Retinal pigment epithelial cell (primary cell): ENCODE data around the gene LEPROT.
A peak's percentile ranks its signal among the peaks of the same experiment; 100 is the strongest.

ENCODE experiments used
- DNase-seq: peaks from one replicate; pipeline ENCODE4 v3.0.0-alpha.2; 2010; ENCODE audit warnings: low read depth
- H3K4me3 ChIP-seq: 2 replicates; pipeline ENCODE4 v1.5.1; 2011; ENCODE audit warnings: mild to moderate bottlenecking, low read length, control low read depth, moderate library complexity
- CTCF ChIP-seq: conservative IDR thresholded peaks from 2 replicates; pipeline ENCODE4 v1.5.1; 2011; ENCODE audit warnings: low read depth, low read length, control low read depth, inconsistent platforms

The LEPROT gene

GRCh38 chr1:65429078-65429477 lies 8.6 kb downstream of the LEPROT start:
- no peak overlapping the region for H3K4me3 ChIP-seq
- TF ChIP-seq CTCF: no peak
- DNase-seq: no peak

DNA sequence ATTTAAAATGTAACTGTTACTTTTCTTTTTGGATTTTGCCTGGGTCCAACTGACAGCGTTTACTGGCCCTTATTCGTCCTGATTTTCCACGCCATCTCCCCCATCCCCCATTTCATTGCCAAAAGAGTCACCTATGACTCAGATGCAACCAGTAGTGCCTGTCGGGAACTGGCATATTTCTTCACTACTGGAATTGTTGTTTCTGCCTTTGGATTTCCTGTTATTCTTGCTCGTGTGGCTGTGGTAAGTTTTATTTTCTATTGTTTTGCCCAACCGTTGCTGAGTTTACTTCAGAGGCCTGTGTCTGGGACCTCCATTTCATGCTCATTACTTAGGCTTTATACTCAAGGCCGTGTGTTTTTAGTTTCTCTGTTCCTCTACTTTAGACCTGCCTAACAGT lies 9.3 kb downstream of the LEPROT start:
- TF ChIP-seq CTCF: no peak
- peak; percentile 62 for DNase-seq
- no peak overlapping the region for H3K4me3 ChIP-seq

- DNase-seq: no peak
- TF ChIP-seq CTCF: peak; percentile 61
- no peak overlapping the region for H3K4me3 ChIP-seq
Measured at GRCh38 chr1:65431111-65431705, 10.7 kb downstream of the LEPROT start.

DNA sequence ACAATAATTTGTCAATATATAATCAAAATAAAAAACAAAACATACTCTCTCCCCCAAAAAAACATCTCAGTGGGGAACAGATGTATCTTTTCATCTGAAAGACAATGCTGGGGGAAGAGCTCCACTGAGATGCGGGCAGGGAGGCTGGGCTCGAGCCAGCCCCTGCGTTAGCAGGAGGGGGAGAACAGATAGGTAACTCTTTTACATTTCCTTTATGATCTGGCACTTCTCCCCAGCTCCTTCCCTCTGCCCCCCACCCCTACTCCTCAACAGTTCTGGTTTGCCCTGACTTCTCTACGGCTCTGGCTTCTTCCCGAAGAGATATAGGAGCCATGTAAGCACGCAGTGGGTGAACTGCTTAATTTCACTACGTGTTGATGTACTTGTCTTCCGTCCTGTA lies 12.4 kb downstream of the LEPROT start:
- no peak for TF ChIP-seq CTCF
- DNase-seq: no peak

GRCh38 chr1:65434255-65434654 lies 13.8 kb downstream of the LEPROT start:
- TF ChIP-seq CTCF: no peak
- DNase-seq: no peak
- no peak overlapping the region for H3K4me3 ChIP-seq

More for the DNA sequence above, 12.4 kb downstream of the LEPROT start:
- no peak overlapping the region for H3K4me3 ChIP-seq

DNA sequence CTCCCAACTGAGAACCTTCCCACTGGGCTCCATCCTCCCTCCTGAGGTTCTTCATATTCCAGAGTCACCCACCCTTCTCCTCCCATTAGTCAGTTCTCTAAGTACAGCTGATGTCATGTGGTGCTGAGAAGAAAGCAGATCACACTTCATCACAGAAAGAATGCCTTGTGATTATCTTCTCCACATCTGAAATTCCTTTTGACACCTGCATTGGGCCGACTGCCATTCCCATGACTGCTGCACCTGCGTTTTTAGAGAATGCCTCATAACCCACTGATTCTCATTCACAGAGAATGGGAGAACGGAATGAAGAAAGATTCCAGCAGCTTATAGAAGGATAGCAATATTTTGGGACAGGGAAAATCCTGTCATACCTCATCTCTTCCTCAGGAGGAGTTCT lies 14.3 kb downstream of the LEPROT start:
- H3K4me3 ChIP-seq: no peak overlapping the region

More for the DNA sequence above, 14.3 kb downstream of the LEPROT start:
- DNase-seq: no peak
- TF ChIP-seq CTCF: no peak
